Ureter (tissue), 1 donor: ENCODE results near the gene PARD3B. TPM values are rescaled to one million over a fixed set of nuclear protein-coding genes. Genes with fewer than 3 reads are reported as not detected.

Experiments
- DNase-seq: peaks from one replicate; pipeline ENCODE4 v3.0.0-alpha.2; 2020; ENCODE audit warnings: low spot score
- total RNA-seq: library from RNA; stranded (reverse); gene quantifications from one replicate; pipeline ENCODE4 v1.2.4, GENCODE V29; 2023
- donor health status: DM: yes; HTN: yes; CAD: no.

The PARD3B gene
- total RNA-seq, 1 donor from 2014 or later, result 31.4 TPM

DNA sequence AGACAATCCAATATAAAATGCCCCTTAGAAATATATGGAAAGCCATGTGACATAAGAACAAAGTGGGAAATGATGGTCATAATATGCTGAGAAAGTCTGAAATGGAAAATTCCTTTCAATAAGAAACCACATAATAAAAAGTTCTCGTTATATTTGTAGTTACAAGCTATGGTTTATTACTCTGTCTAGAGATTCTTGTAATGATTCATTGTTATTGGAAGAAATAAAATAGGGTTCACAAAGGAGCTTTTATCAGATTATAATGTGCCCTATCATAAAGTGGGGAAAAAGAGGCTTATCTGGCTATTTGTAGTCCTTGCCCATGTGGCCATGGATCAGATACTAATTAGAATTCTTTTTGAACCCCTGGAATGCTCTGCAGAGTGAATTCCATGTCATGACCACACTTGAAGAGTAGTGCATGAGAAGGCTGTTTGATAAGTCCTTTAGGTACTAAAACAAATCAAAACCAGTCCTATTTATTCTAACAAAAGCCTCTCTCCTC is 716.3 kb downstream of the PARD3B start:
- no peak for DNase-seq

DNA sequence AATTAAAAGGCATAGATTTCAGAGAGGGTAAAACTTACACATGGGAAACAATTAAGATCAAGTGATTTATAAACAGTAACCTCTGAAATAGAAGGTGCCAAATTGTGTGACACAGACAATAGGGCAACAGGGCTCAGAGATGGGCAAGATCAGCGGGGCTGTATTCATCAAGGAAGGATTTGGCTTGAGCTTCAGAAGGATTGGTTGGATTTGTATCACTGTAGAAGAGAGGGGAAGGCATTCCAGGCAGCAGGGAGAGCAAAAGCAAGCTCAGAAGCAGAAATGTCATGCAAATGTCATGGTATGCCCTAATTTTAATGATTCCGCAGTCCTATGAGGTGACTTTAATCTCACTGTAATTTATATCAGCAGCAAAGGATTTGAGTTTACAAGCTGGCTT is 722.0 kb downstream of the PARD3B start:
- DNase-seq, result no peak

DNA sequence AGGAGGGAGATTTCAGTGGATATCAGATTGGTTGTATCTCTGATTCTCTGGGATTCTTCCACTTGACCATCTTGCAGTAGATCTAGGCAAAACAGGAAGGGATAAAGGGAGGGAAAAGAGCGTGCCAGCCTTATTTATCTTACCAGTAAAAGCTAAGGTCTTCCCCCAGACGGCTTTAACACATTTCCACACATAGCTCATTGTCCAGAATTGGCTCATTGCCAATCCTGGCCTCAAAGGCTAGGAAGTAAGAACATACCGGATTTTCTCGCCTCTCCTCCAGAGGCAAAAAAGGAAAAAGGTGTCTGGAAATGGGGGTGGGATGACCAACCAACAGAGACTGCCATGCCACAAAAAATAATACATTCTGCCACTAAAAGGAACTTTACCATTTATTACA is 725.4 kb downstream of the PARD3B start:
- no peak for DNase-seq

- no peak for DNase-seq
These were observed 727.9 kb downstream of the PARD3B start for GRCh38 chr2:205273148-205273547.

GRCh38 chr2:205273627-205274026 is 728.4 kb downstream of the PARD3B start:
- no peak for DNase-seq

DNA sequence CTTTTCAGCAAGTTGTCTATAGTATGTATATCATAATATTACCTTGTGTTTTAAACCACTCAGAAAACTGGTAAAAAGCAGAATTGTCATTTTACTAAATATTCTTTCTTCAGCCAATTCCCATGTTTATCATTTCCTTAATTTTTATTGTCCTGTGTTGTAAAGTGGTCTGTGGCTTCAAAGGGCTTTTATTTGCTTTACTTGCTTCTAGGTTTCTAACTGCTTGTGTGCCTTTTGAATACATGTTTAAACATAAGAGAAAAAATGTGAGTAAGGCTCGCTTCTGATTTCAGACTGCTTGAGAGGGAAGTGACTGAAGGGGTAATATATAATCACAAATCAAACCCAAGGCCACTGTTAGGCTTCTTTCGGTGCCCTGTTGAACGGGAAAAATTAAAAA is 729.5 kb downstream of the PARD3B start:
- DNase-seq, result no peak

DNA sequence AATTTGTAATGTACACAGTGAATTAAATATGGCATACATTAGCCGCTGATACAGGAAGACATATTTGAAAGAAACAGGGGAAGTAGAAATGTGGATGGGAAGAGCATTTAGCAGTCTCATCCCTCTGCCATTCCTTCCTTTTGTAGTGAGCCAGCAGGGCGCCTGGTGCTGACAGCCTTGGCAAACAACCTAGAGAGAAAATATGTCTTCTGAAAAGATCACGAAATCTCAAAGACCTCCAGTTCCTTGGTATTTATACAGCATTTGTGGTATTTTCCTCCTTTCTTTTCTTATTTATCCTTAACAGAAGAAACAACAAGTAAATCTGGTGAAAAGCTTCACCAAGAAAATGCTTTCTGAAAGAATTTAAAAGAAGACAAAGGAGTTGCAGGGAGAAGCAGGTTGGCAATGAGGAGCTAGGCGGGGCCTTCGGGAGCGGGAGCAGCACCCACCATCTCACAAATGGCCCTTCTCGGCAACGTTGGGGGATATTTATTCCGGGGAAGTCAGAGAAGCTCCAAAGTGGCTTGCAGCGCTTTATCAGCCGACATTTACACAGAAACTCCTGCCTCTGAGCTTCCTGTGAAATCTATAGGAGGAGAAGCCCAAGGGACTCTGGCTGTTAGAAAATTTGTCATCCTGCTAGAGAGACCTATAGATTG is 731.0 kb downstream of the PARD3B start:
- no peak for DNase-seq

- DNase-seq, result no peak
These were observed 735.4 kb downstream of the PARD3B start for GRCh38 chr2:205280596-205281236.

DNA sequence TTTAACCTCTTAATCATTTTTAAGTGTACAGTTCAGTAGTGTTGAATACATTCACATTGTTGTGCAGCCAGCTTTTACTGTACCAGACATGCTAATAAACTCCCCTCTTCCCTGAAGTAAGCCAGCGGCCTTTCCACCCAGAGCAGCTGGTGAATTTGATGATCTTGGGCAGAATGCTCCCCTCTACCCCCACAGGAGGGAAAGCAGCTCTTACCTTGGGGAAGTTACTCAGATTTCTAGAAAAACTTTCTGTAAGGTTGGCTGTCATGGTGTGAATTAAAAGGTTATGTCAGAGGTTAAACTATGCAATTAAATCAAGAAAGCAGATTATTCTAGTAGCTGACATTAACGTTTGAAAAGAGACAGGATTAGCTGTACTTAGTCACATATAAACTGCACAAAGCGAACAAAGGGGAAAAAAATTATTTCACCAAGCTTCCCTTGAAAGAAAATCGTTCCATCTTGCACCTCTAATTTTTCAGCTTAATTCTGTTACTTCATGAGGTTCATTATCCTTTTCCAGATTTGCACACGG is 738.5 kb downstream of the PARD3B start:
- no peak for DNase-seq

DNA sequence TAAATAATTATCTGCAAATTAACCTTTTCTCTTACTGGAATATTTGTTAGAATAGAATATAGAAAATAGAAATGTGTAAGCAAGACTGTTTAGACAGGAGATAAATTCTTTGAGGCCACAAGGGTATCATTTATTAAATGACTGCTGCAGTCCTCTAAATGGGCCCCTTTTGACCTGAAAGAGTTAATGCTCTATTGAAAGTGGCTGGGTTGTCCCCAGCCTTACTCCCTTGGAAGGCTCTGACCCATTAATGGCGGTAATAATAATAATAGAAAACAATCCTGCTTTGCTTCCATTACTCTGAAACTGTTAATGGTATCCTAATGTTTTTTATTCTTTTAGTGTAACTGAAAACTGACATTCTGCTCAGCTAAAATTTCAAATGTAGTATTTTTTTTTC is 739.1 kb downstream of the PARD3B start:
- DNase-seq, result no peak

- DNase-seq, result no peak
These were observed 742.0 kb downstream of the PARD3B start for GRCh38 chr2:205287316-205287715.

- no peak for DNase-seq
These were observed 743.4 kb downstream of the PARD3B start for GRCh38 chr2:205288686-205289085.

DNA sequence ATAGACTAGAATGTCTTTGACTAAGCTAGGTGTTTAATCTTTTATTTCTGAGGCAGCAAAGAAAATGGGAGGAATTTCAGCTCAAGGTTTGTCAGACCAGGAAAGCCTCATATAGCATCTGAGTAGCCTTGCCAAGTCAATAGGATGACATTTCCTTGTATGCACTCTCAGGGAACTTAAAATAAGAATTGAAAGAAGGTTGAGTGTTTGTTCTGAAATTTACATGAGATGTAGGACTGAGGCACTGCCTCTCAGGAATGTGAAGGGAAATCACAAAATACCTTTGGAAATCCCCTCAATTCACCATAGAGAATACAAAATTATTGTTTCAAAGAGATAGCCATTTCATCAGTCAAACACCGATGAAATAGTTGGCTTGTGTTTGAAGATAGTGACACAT is 745.0 kb downstream of the PARD3B start:
- no peak for DNase-seq

GRCh38 chr2:205292665-205293295 is 747.5 kb downstream of the PARD3B start:
- no peak for DNase-seq

DNA sequence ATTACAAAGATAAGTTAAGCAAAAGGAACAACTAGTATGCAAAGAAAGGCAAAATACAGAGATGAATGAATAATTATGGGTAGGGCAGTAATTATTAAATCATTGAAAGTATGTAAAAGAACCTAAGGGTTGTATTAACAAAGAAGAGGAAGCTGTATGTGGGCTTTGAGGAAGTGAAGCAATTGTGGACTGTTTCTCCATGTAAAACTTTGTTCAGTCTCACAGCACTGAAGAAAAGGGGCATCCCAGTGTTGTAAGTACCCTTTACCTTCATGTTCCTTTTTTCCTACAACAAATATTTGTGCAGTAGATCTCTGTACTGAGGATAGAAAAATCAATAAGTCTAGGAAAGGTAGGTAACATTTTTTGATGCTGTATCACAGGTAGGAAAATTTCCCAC is 748.3 kb downstream of the PARD3B start:
- DNase-seq, result no peak

GRCh38 chr2:205296959-205297358 is 751.7 kb downstream of the PARD3B start:
- no peak for DNase-seq

DNA sequence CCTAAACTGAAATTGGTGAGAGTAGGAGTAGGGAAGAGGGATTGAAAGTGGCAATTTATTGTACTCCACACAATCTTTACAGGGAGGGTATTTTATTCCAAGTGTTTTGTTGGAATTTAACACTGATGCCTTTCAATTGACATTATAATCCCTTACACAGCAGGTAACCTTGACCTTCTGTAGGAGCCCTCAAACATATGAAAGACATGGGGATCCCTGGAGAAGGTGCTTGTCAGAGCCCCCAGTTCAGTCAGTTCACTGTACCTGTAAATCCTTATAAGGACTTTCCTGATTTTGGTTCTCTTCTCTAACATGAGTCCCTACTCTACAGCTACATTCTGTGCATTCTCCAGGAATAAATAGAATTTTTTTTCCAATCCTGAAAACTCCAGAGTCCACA is 752.1 kb downstream of the PARD3B start:
- DNase-seq, result no peak

- no peak for DNase-seq
These were observed 752.6 kb downstream of the PARD3B start for GRCh38 chr2:205297846-205298245.

DNA sequence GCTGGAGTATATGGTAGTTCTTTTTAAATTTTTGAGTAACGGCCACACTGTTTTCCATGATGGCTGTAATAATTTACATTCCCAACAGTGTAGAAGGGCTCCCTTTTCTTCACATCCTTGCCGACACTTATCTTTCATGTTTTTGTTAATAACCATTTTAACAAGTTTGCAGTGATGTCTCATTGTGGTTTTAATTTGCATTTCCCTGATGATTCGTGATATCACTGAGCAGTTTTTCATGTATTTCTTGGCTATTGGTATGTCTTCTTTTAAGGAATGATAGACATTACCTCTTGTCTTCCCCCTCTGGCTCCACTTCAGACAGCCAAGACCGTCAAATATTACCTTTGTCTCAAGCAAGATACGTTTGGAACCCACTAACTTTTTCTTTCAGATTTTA is 765.9 kb downstream of the PARD3B start:
- no peak for DNase-seq

GRCh38 chr2:205321231-205321630 is 776.0 kb downstream of the PARD3B start:
- no peak for DNase-seq

DNA sequence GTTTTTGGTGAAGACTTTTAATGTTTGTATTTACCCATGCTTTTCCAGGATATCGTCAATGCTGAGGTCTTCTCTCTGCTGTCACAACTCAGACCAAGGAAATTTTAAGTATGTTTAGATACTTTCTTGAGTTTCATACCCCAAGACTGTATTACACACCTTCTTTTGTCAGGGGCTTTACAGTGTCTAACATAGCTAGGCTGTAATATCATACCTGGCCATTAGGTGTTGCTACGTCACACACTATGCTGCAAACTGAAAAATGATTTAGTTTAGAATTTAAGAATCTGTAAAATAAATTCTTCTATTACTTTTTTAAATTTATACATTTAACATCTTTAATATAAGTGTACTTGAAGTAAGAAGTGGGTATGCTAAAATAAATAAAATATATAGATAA is 778.7 kb downstream of the PARD3B start:
- DNase-seq, result no peak

DNA sequence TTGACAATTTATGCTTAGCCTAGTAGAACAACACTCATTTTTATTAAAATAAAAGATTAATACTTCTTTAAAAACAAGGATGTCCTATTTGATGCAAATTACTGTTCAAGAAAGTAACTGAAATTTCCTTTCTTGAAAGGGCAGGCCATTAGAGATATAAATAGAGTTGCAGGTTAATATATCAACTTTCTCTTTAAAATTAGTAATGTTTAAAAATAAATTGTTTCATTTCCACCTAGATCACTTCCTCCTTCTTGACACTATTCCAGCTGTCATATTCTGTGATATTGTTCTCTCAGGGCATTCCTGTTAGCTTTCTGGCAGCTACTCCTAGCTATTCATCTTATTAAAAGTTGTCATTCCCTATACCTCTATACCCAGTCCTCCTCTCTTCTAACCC is 779.1 kb downstream of the PARD3B start:
- DNase-seq, result no peak

DNA sequence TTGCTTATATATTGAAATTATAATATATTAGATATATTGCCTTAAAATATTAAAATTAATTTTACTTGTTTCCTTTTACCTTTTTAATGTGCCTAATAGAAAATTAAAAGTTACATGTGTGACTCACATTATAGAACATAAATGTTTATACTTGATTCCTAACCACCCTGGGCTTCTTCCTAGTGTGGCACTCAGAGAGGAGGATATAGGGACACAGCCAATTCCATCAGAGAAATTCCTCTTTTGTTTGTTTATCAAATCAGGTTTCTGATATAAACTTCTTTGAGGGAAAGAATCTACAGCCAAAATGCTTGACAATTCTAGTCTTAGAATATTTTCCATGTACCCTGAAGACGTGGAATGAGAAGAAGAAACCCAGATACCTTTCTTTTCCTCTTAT is 788.1 kb downstream of the PARD3B start:
- DNase-seq, result no peak
